Trophoblast cell (in vitro differentiated cells and primary cell): ENCODE results near the gene NXPE3.

Experiments used
- DNase-seq, 2 donors: peaks; one replicate each; pipeline ENCODE4 v3.0.0-alpha.2; 2016
- H2AFZ ChIP-seq: 2 replicates; pipeline ENCODE4 v1.6.1; 2013; ENCODE audit warnings: low read length, moderate library complexity, mild to moderate bottlenecking; ENCODE audit not compliant: insufficient read depth, poor library complexity
- H2AK5ac ChIP-seq: 2 replicates; pipeline ENCODE4 v1.6.1; 2013; ENCODE audit warnings: mild to moderate bottlenecking, low read length
- H2BK120ac ChIP-seq: 2 replicates; pipeline ENCODE4 v1.6.1; 2013; ENCODE audit warnings: low read length, mild to moderate bottlenecking, moderate library complexity; ENCODE audit not compliant: insufficient read depth, poor library complexity
- H2BK12ac ChIP-seq: 2 replicates; pipeline ENCODE4 v1.6.1; 2013; ENCODE audit warnings: mild to moderate bottlenecking, low read length, moderate library complexity
- H2BK5ac ChIP-seq: 2 replicates; pipeline ENCODE4 v1.6.1; 2013; ENCODE audit warnings: low read length, low read depth, moderate library complexity, mild to moderate bottlenecking; ENCODE audit not compliant: poor library complexity
- H3K14ac ChIP-seq: 2 replicates; pipeline ENCODE4 v1.6.1; 2013; ENCODE audit warnings: mild to moderate bottlenecking, low read length
- H3K18ac ChIP-seq: 2 replicates; pipeline ENCODE4 v1.6.1; 2013; ENCODE audit warnings: mild to moderate bottlenecking, low read length
- H3K23ac ChIP-seq: 2 replicates; pipeline ENCODE4 v1.6.1; 2013; ENCODE audit warnings: low read length
- H3K27ac ChIP-seq: 2 replicates; pipeline ENCODE4 v1.5.1; 2013; ENCODE audit warnings: low read depth, mild to moderate bottlenecking, inconsistent platforms, low read length, moderate library complexity
- H3K27me3 ChIP-seq: 2 replicates; pipeline ENCODE4 v1.6.1; 2013; ENCODE audit warnings: inconsistent platforms, mild to moderate bottlenecking, low read length, moderate library complexity; ENCODE audit not compliant: insufficient read depth
- H3K36me3 ChIP-seq, 2 experiments: 1 replicate in 1 of 2; 2 replicates in 1 of 2; pipeline ENCODE4 v1.6.1; 2013; ENCODE audit warnings: low read length in 2 of 2, mild to moderate bottlenecking in 2 of 2, moderate library complexity in 1 of 2; ENCODE audit not compliant: insufficient read depth in 2 of 2, control insufficient read depth in 1 of 2
- H3K4ac ChIP-seq: 2 replicates; pipeline ENCODE4 v1.6.1; 2013; ENCODE audit warnings: low read depth, mild to moderate bottlenecking, low read length, moderate library complexity
- H3K4me1 ChIP-seq, 2 experiments: 1 replicate in 1 of 2; 2 replicates in 1 of 2; pipeline ENCODE4 v1.6.1; 2013; ENCODE audit warnings: low read length in 2 of 2, mild to moderate bottlenecking in 2 of 2, moderate library complexity in 1 of 2; ENCODE audit not compliant: insufficient read depth in 2 of 2, control insufficient read depth in 1 of 2
- H3K4me2 ChIP-seq: 2 replicates; pipeline ENCODE4 v1.6.1; 2013; ENCODE audit warnings: inconsistent platforms, mild to moderate bottlenecking, low read length, moderate library complexity
- H3K4me3 ChIP-seq: 2 replicates; pipeline ENCODE4 v1.5.1; 2013; ENCODE audit warnings: mild to moderate bottlenecking, low read depth, low read length, inconsistent platforms
- H3K79me1 ChIP-seq: one replicate; pipeline ENCODE4 v1.6.1; 2013; ENCODE audit warnings: low read length
- H3K79me2 ChIP-seq: 2 replicates; pipeline ENCODE4 v1.6.1; 2013; ENCODE audit warnings: low read length, mild to moderate bottlenecking; ENCODE audit not compliant: control insufficient read depth, insufficient read depth, poor library complexity
- H3K9ac ChIP-seq: 2 replicates; pipeline ENCODE4 v1.6.1; 2013; ENCODE audit warnings: mild to moderate bottlenecking, low read length
- H3K9me3 ChIP-seq: 2 replicates; pipeline ENCODE4 v1.6.1; 2013; ENCODE audit warnings: low read depth, mild to moderate bottlenecking, control low read depth, inconsistent platforms, low read length; ENCODE audit not compliant: insufficient read depth
- H4K12ac ChIP-seq: 2 replicates; pipeline ENCODE4 v1.6.1; 2013; ENCODE audit warnings: low read depth, mild to moderate bottlenecking, low read length, moderate library complexity
- H4K8ac ChIP-seq: 2 replicates; pipeline ENCODE4 v1.6.1; 2013; ENCODE audit warnings: low read depth, mild to moderate bottlenecking, low read length, moderate library complexity
- H4K91ac ChIP-seq: one replicate; pipeline ENCODE4 v1.6.1; 2013; ENCODE audit warnings: low read depth, mild to moderate bottlenecking, low read length, moderate library complexity
- WGBS: extraction: QIAGEN DNeasy Blood & Tissue Kit; methylation state at CpG from one replicate; pipeline ENCODE4 v1.1.7; 2013; ENCODE audit warnings: missing lambda C conversion rate; ENCODE audit not compliant: insufficient read length, insufficient coverage; ENCODE audit errors: extremely low coverage; 5-methylcytosine and 5-hydroxymethylcytosine counted together

Gene NXPE3

DNA sequence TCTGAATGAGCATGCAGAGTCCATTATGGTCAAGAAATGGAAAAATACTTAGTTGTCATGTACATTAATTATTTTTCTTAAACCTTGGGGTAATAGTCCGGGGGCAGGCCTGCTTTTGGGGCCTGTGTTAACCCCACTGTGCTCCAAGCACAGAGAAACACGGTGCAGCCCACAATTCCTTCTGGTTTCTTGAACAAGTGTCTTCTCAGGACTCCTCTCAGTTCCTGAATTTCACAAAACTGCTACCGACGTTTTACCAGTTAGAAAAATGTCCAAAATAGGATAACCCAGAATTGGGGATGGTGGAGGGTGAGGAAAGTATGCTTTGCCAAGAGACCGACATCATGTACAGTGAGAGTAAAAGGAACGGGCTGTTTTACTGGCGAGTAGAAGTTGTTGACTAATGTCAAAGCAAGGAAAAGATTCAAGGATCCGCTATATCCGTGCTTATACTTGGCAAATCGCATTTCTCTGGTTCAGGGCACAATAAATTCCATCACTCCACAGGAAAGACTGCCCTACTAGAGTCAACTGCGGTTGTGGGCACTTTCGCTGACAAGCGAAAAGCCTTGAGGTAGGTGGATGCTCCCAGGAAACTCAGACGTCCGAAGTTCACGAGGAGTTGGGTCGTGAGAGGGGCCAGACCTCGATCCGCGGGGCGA, 495 bp upstream of the NXPE3 start:
- H3K4me3 ChIP-seq, result peak overlapping the region; percentile 71
- peak overlapping the region; percentile 49 for H3K14ac ChIP-seq
- peak overlapping the region; percentile 86 for H4K8ac ChIP-seq
- H2AFZ ChIP-seq, result peak overlapping the region; percentile 92
- no peak overlapping the region for H3K27ac ChIP-seq
- H4K12ac ChIP-seq, result peak overlapping the region; percentile 70
- no peaks in the 10 kb centered on the region for H3K9me3 ChIP-seq
- peak overlapping the region; percentile 50 for H2BK120ac ChIP-seq
- no peak overlapping the region for H2AK5ac ChIP-seq
- peak overlapping the region; percentile 6 for H3K9ac ChIP-seq
- H3K23ac ChIP-seq, result no peak overlapping the region
- peaks cover 2 to 4% of the 10 kb centered on the region in 2 experiments for H3K36me3 ChIP-seq
- H2BK5ac ChIP-seq, result no peak overlapping the region
- no peaks in the 10 kb centered on the region for H3K27me3 ChIP-seq
- no peak for DNase-seq
- H3K79me1 ChIP-seq, result peaks cover 3% of the 10 kb centered on the region
- no peak overlapping the region for H3K4ac ChIP-seq
- peaks cover 3 to 7% of the 10 kb centered on the region in 2 experiments for H3K4me1 ChIP-seq
- no CpG with 5 or more reads among the region's 21 CpGs for WGBS
- no peak overlapping the region for H4K91ac ChIP-seq
- peak overlapping the region; percentile 88 for H3K4me2 ChIP-seq
- peaks cover 2% of the 10 kb centered on the region for H3K79me2 ChIP-seq
- peak overlapping the region; percentile 55 for H3K18ac ChIP-seq
- H2BK12ac ChIP-seq, result peak overlapping the region; percentile 42

DNA sequence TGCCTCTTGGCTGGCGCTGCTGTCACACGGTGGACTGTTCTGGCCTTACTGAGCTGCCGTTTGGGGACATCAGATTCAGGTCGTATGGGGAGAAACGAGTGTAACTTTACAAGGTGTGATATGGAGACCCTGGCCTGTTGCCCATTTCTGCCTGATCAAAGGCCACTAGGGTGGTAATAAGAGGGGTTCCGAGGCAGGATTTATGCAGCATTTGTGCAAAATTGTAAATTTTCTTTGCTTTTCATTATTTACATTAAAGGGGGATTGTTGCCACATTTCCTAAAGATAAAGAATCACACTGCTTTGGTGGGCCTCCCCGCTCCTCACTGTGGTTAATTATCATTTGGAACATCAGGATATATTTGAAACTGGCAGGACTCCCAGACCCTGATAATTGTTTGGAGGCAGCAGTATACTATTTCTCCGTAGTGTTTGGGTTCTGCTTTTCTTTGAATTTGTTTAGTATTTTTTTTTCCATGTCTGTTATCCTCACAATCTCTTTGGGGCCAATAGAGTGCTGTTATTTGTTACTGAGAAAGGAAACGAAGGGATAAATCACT, 891 bp downstream of the NXPE3 start:
- Histone ChIP-seq H2AFZ (peak overlapping the region; percentile 92), H4K8ac (peak overlapping the region; percentile 20), H3K23ac (no peak overlapping the region), H3K36me3 (peaks cover 4 to 8% of the 10 kb centered on the region in 2 experiments), H3K27ac (no peak overlapping the region), H3K79me1 (peaks cover 3% of the 10 kb centered on the region), H4K12ac (no peak overlapping the region), H3K14ac (no peak overlapping the region), H3K79me2 (peaks cover 2% of the 10 kb centered on the region), H3K9ac (no peak overlapping the region), H2BK12ac (no peak overlapping the region), H2BK5ac (no peak overlapping the region), H3K18ac (no peak overlapping the region), H3K4me2 (peak overlapping the region; percentile 88), H3K27me3 (no peaks in the 10 kb centered on the region), H4K91ac (no peak overlapping the region), H3K4me3 (peak overlapping the region; percentile 71), H3K9me3 (no peaks in the 10 kb centered on the region), H2AK5ac (no peak overlapping the region), H3K4me1 (peaks cover 3 to 7% of the 10 kb centered on the region in 2 experiments), H2BK120ac (no peak overlapping the region), H3K4ac (no peak overlapping the region)
- WGBS, result no CpG with 5 or more reads among the region's 9 CpGs
- no peak for DNase-seq

DNA sequence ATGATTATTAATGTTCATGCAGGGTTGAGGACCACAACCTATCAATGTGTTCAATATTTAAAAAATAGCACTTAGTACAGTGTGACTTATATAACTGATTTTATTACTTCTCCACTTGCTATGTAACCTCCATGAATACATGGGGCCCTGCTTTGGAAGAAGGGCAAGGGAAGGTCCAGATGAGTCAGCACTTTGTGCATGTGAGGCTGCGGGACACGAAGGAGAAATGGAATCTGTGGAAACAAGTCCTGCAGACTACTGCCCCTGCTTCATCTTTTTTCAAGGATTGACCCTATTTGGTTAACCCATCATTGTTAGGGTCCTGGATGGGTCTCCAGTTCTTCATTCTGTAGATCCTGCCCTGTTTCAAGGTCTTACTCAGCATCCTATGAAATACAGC, 1.6 kb downstream of the NXPE3 start:
- H3K79me2 ChIP-seq, result peaks cover 2% of the 10 kb centered on the region
- no peak overlapping the region for H4K12ac ChIP-seq
- peaks cover 4 to 8% of the 10 kb centered on the region in 2 experiments for H3K36me3 ChIP-seq
- H3K4ac ChIP-seq, result no peak overlapping the region
- H3K14ac ChIP-seq, result no peak overlapping the region
- H3K27me3 ChIP-seq, result no peaks in the 10 kb centered on the region
- H2AFZ ChIP-seq, result no peak overlapping the region
- H4K8ac ChIP-seq, result no peak overlapping the region
- H3K23ac ChIP-seq, result no peak overlapping the region
- no peak overlapping the region for H2AK5ac ChIP-seq
- no peak overlapping the region for H3K18ac ChIP-seq
- H2BK120ac ChIP-seq, result no peak overlapping the region
- peaks cover 3 to 7% of the 10 kb centered on the region in 2 experiments for H3K4me1 ChIP-seq
- WGBS, result no CpG with 5 or more reads among the region's 2 CpGs
- peak in 1 of 2 donors; percentile 30 for DNase-seq
- H3K4me2 ChIP-seq, result no peak overlapping the region
- no peak overlapping the region for H4K91ac ChIP-seq
- peaks cover 3% of the 10 kb centered on the region for H3K79me1 ChIP-seq
- H2BK12ac ChIP-seq, result no peak overlapping the region
- no peaks in the 10 kb centered on the region for H3K9me3 ChIP-seq
- H3K27ac ChIP-seq, result no peak overlapping the region
- no peak overlapping the region for H2BK5ac ChIP-seq
- H3K9ac ChIP-seq, result no peak overlapping the region
- H3K4me3 ChIP-seq, result no peak overlapping the region

DNA sequence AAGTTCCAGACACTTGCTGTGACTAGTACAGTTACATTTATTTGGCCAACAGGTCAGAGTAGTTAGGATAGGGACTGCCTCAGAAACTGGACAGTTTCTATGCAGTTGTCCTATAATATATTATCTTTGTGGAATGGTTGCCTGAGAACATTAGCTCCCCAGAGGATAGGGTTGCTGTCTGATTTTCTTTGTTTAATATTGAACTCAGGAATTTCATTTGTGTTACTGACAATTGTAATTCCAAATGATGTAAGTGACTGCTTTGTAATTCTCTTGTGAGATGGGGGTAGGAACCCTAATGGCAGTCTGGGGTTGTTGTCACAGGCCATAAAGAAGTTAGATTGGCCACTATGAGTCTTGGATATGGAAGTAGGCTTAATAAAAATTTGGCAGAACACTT, 2.2 kb downstream of the NXPE3 start:
- Histone ChIP-seq H2BK12ac (no peak overlapping the region), H3K27me3 (no peaks in the 10 kb centered on the region), H3K14ac (no peak overlapping the region), H2AFZ (no peak overlapping the region), H3K9me3 (no peaks in the 10 kb centered on the region), H3K79me1 (peaks cover 3% of the 10 kb centered on the region), H2BK5ac (no peak overlapping the region), H4K8ac (no peak overlapping the region), H3K27ac (no peak overlapping the region), H3K4me3 (no peak overlapping the region), H3K23ac (no peak overlapping the region), H3K18ac (no peak overlapping the region), H3K4me1 (peaks cover 3 to 7% of the 10 kb centered on the region in 2 experiments), H3K4ac (no peak overlapping the region), H2AK5ac (no peak overlapping the region), H4K12ac (no peak overlapping the region), H2BK120ac (no peak overlapping the region), H4K91ac (no peak overlapping the region), H3K36me3 (peaks cover 4 to 9% of the 10 kb centered on the region in 2 experiments), H3K4me2 (no peak overlapping the region), H3K9ac (no peak overlapping the region), H3K79me2 (peaks cover 2% of the 10 kb centered on the region)
- DNase-seq, result no peak
